HPDE6-E6E7 (cell line): Measurements from ENCODE around the gene ZNF724.

Experiments used
- DNase-seq: peaks from one replicate; pipeline ENCODE4 v3.0.0; 2011; ENCODE audit warnings: missing footprints; ENCODE audit errors: extremely low spot score

ZNF724 gene

GRCh38 chr19:23241419-23241818 lies 8.8 kb downstream of the ZNF724 start:
- no peak for DNase-seq

GRCh38 chr19:23222998-23223652 lies 27.1 kb downstream of the ZNF724 start:
- no peak for DNase-seq

- no peak for DNase-seq
Observed at GRCh38 chr19:23203841-23204344, 46.3 kb downstream of the ZNF724 start.

- DNase-seq: no peak
Observed at GRCh38 chr19:23190341-23190740, 59.9 kb downstream of the ZNF724 start.

- DNase-seq: no peak
Observed at GRCh38 chr19:23183251-23183650, 66.9 kb downstream of the ZNF724 start.
